ENCODE results near the gene IL4R. TPM values are rescaled to one million over a fixed set of nuclear protein-coding genes. Genes with fewer than 3 reads are reported as not detected.

Gene IL4R
- total RNA-seq, 1 experiment from 2014 or later: 29.6 TPM

DNA sequence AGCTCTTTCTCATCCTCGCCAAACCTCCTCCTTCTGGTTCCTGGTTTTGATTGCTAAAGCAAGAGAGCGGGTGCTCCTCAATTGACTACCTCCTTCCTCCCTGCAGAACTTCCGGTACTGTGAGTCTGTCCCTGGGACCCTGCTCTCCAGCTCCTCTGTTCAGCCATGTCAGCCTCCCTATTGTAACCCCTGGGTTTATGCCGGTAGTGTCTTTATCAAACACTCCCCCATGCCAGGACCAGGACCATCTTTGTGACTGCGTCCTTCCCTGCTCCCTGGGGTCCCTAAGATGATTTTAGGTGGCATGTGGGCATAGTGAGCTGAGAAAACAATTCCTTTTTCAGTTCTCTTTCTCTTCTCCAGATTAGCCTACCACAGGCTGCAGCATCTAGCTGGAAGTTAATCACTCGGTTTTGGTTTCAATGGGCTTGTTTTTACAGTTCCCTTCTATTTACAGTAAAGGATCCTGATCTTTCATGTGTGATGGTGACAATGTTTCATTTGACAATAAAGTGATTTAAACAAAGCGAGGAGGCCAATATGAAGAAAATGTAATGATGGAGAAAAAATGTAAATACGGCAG is 60.5 kb downstream of the IL4R start:
- Histone ChIP-seq H3K4me2 (ENCODE audit: low read length) (peak overlapping the region; percentile 45), H3K4me1 (ENCODE audit: control insufficient read depth in 1 of 2, insufficient read depth in 2 of 2, low read length in 2 of 2) (peaks cover 6 to 16% of the 10 kb centered on the region in 2 experiments; a peak in 3 of 4 replicates), H3K27ac (ENCODE audit: low read depth, low read length) (peak overlapping the region; percentile 40; the same call in 1 of the 2 replicates), H4K20me1 (ENCODE audit: insufficient read depth) (no peaks in the 10 kb centered on the region), H3K9me2 (ENCODE audit: insufficient read depth) (no peaks in the 10 kb centered on the region), H3K27me3 (ENCODE audit: insufficient read depth, low read length) (no peaks in the 10 kb centered on the region), H3K79me2 (ENCODE audit: insufficient read depth, low read length) (no peaks in the 10 kb centered on the region), H3K4me3 (replicated peaks in 1 of 2; ENCODE audit: low read depth in 1 of 2, low read length in 2 of 2) (no peak overlapping the region), H2AFZ (ENCODE audit: low read depth, low read length, poor library complexity, severe bottlenecking) (no peak overlapping the region), H3K9ac (ENCODE audit: low read length) (no peak overlapping the region), H3K36me3 (ENCODE audit: control insufficient read depth in 1 of 2, insufficient read depth in 2 of 2, low read length in 2 of 2) (no peaks in the 10 kb centered on the region), H3K9me3 (ENCODE audit: control insufficient read depth in 1 of 2, insufficient read depth in 1 of 2, low read depth in 1 of 2, low read length in 2 of 2) (no peaks in the 10 kb centered on the region)
- ChIA-PET CTCF (interaction anchor here (1.0 to 2.4 kb wide), 4 partner anchors 52 to 264 kb away, joined by 4 to 20 read pairs (median 10); no protein-coding TSS in a partner anchor), RAD21 (ENCODE audit: low non-redundant PET in 1 of 2, low total read pairs in 2 of 2, uncharacterized antibody in 2 of 2, unreplicated experiment in 2 of 2) (interaction anchor here in 1 of 2 experiments (1.0 kb wide), 1 partner anchor 195 kb away, joined by 5 read pairs; no protein-coding TSS in a partner anchor), POLR2A (interaction anchor here (0.9 to 1.3 kb wide), 2 partner anchors 13 to 171 kb away, joined by 3 to 4 read pairs; partner anchors contain the start of gene KDM8)
- TSS peak; percentile 54 for BruUV-seq (replicated peaks)
- TF ChIP-seq, protein P1, sequence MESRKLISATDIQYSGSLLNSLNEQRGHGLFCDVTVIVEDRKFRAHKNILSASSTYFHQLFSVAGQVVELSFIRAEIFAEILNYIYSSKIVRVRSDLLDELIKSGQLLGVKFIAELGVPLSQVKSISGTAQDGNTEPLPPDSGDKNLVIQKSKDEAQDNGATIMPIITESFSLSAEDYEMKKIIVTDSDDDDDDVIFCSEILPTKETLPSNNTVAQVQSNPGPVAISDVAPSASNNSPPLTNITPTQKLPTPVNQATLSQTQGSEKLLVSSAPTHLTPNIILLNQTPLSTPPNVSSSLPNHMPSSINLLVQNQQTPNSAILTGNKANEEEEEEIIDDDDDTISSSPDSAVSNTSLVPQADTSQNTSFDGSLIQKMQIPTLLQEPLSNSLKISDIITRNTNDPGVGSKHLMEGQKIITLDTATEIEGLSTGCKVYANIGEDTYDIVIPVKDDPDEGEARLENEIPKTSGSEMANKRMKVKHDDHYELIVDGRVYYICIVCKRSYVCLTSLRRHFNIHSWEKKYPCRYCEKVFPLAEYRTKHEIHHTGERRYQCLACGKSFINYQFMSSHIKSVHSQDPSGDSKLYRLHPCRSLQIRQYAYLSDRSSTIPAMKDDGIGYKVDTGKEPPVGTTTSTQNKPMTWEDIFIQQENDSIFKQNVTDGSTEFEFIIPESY (IDR thresholded peaks at IDR 0.05; ENCODE audit: extremely low read depth, insufficient replicate concordance, low read length): no peak
- TF ChIP-seq, protein P2, sequence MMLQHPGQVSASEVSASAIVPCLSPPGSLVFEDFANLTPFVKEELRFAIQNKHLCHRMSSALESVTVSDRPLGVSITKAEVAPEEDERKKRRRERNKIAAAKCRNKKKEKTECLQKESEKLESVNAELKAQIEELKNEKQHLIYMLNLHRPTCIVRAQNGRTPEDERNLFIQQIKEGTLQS (IDR thresholded peaks at IDR 0.05): no peak
- TF ChIP-seq JUND (IDR thresholded peaks at IDR 0.05) (no peak), SP1 (IDR thresholded peaks at IDR 0.05; ENCODE audit: low read depth) (no peak), POLR2A (IDR thresholded peaks at IDR 0.05; ENCODE audit: borderline replicate concordance, extremely low read depth, insufficient read depth, insufficient read length) (no peak), RAD21 (IDR thresholded peaks at IDR 0.05; ENCODE audit: low read depth) (no peak), TCF7L2 (IDR thresholded peaks at IDR 0.05; ENCODE audit: borderline replicate concordance, extremely low read depth, insufficient read depth, insufficient read length) (no peak), CEBPB (IDR thresholded peaks at IDR 0.05; ENCODE audit: low read depth) (no peak), SRF (IDR thresholded peaks at IDR 0.05; ENCODE audit: low read depth) (no peak), EGR1 (IDR thresholded peaks at IDR 0.05; ENCODE audit: low read depth) (no peak), EZH2 (IDR thresholded peaks at IDR 0.05) (no peak)
- TF ChIP-seq, protein P3, sequence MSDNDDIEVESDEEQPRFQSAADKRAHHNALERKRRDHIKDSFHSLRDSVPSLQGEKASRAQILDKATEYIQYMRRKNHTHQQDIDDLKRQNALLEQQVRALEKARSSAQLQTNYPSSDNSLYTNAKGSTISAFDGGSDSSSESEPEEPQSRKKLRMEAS (IDR thresholded peaks at IDR 0.05): no peak
- TF ChIP-seq, protein P4, sequence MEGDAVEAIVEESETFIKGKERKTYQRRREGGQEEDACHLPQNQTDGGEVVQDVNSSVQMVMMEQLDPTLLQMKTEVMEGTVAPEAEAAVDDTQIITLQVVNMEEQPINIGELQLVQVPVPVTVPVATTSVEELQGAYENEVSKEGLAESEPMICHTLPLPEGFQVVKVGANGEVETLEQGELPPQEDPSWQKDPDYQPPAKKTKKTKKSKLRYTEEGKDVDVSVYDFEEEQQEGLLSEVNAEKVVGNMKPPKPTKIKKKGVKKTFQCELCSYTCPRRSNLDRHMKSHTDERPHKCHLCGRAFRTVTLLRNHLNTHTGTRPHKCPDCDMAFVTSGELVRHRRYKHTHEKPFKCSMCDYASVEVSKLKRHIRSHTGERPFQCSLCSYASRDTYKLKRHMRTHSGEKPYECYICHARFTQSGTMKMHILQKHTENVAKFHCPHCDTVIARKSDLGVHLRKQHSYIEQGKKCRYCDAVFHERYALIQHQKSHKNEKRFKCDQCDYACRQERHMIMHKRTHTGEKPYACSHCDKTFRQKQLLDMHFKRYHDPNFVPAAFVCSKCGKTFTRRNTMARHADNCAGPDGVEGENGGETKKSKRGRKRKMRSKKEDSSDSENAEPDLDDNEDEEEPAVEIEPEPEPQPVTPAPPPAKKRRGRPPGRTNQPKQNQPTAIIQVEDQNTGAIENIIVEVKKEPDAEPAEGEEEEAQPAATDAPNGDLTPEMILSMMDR (IDR thresholded peaks at IDR 0.05 in 2 of 3, conservative IDR thresholded peaks at IDR 0.05 in 1 of 3; ENCODE audit: borderline replicate concordance in 1 of 3, insufficient read depth in 1 of 3, low read depth in 2 of 3, low read length in 2 of 3): no peak
- no peak for ATAC-seq
- intact Hi-C loops (cut with micrococcal nuclease): no loop called here
- no peak for DNase-seq (ENCODE audit: low read depth, low spot score)
